NCI-H2081 treated with DMSO at 0.1 percent for 48 hours (cell line): ENCODE data around the gene PDLIM4.

Experiments used
- DNase-seq: peaks from one replicate; lab custom pipeline; 2025; lab: John Stamatoyannopoulos, UW

PDLIM4 gene

DNA sequence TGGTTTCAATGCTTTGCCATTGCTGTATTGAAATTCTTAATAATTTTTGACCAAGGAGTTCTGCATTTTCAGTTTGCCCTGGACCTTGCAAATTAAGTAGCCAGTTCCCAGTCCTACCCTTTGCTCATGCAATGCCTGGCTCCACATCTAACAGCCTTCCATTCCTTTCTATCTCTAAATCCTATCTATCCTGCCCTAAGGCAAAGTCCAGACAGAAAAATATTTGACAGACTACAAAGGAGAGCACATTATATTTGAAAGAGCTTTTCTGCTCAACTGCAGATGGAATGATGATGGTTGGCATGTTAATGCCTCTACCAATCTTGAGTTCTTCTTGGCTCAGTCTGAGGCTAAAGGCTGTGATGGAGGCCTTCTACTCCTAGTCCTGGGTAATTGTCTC is 52.2 kb downstream of the PDLIM4 start:
- no peak for DNase-seq

- DNase-seq: no peak
Measured at GRCh38 chr5:132310141-132310834, 52.8 kb downstream of the PDLIM4 start.

- no peak for DNase-seq
Measured at GRCh38 chr5:132313366-132313765, 55.9 kb downstream of the PDLIM4 start.

DNA sequence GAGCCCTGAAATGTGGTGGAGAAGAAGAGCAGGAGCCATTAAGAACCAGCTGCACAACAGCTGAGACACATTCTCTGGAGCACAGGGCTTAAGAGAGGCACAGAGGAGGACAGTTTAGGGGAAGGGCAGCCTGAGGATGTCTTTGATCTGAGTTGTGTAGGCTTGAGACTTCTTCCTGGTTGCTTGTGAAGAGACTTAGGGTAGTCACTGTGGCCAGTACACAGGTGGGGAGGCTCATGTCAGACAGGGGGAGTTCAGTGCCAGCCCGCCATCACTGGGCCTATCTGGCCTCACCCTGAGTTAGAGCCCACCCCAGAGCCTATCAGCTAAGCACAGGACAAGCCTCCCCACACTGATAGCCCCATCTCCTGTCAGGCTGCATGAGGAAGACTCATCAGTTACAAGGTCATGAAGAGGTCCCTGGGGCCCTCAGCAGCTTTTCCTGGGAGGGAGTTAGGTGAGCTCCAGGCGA is 56.5 kb downstream of the PDLIM4 start:
- DNase-seq: no peak

DNA sequence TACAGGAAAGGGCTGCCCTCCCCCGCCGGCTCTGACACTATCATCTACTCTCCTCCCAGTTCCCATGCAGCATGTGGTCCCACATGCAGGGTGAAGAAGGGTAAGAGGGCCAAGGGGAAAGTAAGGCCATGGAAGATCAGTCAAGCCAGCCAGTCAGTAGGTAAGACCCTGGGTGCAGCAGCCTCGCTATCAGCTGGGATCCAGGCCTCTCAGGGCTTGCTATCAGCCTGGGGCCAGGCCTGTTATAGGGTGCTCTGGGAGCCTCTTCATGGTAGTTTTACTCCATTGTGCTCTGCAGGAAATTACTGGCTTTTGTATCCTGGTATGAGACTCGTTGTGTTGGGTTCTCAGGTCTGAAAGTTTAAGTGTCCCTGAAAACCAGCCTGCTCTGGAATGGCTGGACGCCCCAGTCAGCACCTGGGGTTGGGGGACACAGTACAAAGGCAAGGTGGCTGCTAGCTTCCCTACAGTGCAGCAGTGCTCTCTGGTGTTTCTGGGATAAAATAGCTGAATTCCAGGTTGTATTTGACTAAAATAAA is 58.1 kb downstream of the PDLIM4 start:
- DNase-seq: no peak

DNA sequence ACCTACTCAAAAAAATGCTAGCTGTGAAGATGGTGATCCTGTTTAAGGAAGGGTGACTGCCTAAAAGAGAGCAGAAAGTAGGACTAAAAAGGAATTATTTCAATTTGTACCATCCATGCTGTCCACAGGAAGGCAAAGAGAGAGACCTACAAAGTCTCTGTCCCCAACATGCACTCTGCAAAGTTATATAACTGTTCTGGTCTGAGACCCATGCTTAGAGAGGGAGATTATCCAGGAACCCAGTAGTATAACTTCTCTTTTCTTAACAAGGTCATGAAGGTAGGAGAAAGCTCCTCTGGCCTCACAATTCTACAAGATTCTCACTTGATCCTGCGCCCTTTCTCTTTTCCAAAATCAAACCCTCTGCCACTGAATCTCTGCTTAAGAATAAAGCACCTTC is 62.5 kb downstream of the PDLIM4 start:
- DNase-seq: no peak

- DNase-seq: no peak
Measured at GRCh38 chr5:132321109-132321721, 63.7 kb downstream of the PDLIM4 start.

DNA sequence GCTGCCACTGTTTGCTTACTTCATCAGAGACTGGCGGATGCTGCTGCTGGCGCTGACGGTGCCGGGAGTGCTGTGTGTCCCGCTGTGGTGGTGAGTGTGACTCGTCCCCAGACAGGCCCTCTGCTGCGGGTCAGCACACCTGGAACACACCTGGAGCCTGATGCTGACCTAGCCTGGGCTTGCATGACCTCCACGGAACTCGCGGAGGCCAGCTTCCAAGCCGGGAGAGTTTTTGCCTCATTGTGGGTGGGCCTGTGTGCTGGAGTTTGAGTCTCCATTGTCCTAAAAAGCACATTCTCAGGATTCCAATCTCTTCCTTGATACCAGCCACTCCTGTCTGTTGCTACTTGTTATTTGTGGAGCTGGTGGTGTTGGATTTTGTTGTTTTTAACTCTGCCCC is 64.8 kb downstream of the PDLIM4 start:
- DNase-seq: no peak
